ENCODE results near the gene NBAS.
"Not testable (repeated sequence)": the region's sequence is repeated elsewhere in the genome, so short reads cannot be mapped to it uniquely, and the experiment has no call there.

The NBAS gene

DNA sequence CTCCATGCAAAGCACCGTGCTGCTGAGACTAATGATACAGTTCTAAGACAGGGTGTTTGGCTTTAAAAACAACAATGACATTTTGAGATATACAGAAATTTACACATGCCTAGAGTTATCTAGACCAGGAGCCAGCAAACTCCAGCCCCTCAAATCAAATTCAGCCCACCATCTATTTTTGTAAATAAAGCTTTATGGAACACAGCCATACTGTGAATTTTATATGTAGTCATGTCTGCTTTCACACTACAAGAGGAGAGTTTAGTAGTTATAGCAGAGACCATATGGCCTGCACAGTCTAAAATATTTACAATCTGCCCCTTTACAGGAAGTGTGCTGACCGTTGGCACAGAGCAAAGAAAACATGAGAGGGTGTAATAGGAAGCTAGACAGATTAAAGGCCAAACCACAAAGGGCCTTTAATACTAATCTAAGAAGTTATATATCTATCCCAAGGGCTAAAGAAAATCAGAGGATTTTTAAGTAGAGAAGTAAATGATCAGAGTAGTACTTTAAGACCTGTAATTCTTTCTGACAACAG is 39.4 kb downstream of the NBAS start:
- in situ Hi-C loops (cut with HindIII; ENCODE audit: low sequenced_read_pairs): no loop called here
- DNase-seq (ENCODE audit: low read depth): no peak
- TF ChIP-seq, protein P1, sequence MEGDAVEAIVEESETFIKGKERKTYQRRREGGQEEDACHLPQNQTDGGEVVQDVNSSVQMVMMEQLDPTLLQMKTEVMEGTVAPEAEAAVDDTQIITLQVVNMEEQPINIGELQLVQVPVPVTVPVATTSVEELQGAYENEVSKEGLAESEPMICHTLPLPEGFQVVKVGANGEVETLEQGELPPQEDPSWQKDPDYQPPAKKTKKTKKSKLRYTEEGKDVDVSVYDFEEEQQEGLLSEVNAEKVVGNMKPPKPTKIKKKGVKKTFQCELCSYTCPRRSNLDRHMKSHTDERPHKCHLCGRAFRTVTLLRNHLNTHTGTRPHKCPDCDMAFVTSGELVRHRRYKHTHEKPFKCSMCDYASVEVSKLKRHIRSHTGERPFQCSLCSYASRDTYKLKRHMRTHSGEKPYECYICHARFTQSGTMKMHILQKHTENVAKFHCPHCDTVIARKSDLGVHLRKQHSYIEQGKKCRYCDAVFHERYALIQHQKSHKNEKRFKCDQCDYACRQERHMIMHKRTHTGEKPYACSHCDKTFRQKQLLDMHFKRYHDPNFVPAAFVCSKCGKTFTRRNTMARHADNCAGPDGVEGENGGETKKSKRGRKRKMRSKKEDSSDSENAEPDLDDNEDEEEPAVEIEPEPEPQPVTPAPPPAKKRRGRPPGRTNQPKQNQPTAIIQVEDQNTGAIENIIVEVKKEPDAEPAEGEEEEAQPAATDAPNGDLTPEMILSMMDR (IDR thresholded peaks at IDR 0.05; ENCODE audit: low read depth, low read length, missing control alignments): no peak
- no peak overlapping the region for H3K4me3 ChIP-seq (ENCODE audit: low read depth, low read length)

DNA sequence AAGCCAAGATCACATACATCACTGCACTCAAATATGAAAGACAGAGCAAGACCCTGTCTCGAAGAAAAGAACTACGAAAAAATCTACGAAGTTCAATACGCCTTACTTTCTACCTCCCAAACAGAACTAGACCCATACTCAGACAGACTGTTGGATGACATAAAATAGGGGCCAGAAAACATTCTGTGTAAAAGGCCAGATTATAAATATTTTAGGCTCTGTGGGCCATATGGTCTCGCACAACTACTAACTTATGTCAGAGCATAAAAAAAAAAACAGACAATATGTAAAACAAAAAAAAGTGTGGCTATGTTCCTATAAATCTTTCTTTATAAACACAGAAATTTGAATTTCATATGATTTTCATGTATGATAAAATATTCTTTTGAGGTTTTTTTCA is 40.8 kb downstream of the NBAS start:
- no peak overlapping the region for H3K4me3 ChIP-seq (ENCODE audit: low read depth, low read length)
- no peak for DNase-seq (ENCODE audit: low read depth)
- TF ChIP-seq, protein P1 (IDR thresholded peaks at IDR 0.05; ENCODE audit: low read depth, low read length, missing control alignments): no peak
- in situ Hi-C loops (cut with HindIII; ENCODE audit: low sequenced_read_pairs): no loop called here

DNA sequence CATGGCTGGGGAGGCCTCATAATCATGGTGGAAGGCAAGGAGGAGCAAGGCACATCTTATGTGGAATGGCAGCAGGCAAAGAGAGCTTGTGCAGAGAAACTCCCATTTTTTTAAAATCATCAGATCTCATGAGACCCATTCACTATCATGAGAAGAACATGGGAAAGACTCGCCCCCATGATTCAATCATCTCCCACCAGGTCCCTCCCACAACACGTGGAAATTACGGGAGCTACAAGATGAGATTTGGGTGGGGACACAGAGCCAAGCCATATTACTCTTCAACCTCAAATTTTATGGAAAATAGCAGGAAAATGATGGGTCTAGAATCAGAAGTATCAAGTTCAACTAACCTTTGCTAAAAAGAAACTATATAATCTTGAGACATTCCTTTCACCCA is 42.4 kb downstream of the NBAS start:
- in situ Hi-C loops (cut with HindIII; ENCODE audit: low sequenced_read_pairs); H3K4me3 ChIP-seq (ENCODE audit: low read depth, low read length); DNase-seq (ENCODE audit: low read depth): not testable (repeated sequence)

DNA sequence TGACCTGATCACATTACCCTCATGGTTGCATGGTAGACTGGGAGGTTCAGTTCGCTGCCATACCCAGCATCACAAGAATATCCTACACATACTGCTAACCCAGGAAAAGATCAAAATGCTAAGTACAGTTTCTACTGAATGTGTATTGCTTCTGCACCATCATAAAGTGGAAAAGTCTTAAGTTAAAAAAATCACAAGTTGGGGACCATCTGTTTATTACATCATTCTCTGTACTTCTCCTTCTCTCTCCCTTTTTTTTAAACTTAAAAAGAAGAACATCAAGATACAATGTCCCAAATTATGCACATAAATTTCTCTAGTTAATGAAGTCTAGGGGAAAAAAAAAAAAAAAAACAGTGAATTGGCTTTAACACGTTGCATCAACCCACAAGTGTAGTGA is 43.3 kb downstream of the NBAS start:
- no peak overlapping the region for H3K4me3 ChIP-seq (ENCODE audit: low read depth, low read length)
- TF ChIP-seq, protein P1 (IDR thresholded peaks at IDR 0.05; ENCODE audit: low read depth, low read length, missing control alignments): no peak
- in situ Hi-C loops (cut with HindIII; ENCODE audit: low sequenced_read_pairs): no loop called here

DNA sequence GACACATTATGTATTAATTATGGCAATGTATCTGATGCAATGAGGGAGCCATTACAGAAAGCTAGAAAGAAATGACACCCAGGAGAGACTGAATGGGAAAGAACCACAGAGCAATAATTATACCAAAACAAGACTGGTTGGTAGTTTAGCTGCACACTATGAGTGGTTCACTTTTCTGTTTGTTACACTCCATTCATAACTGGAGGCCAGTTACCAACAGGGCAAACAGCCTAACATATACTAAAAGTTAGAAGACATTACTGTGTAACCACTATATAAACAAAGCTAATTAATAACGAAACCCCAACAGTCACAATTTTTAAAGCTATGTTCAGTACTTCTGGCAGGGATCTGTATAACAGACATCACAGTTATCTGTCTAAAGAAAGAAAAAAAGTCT is 49.4 kb downstream of the NBAS start:
- in situ Hi-C loops (cut with HindIII; ENCODE audit: low sequenced_read_pairs): no loop called here
- TF ChIP-seq, protein P1 (IDR thresholded peaks at IDR 0.05; ENCODE audit: low read depth, low read length, missing control alignments): no peak
- DNase-seq (ENCODE audit: low read depth): no peak
- no peak overlapping the region for H3K4me3 ChIP-seq (ENCODE audit: low read depth, low read length)

More for the DNA sequence above, 43.3 kb downstream of the NBAS start:
- DNase-seq (ENCODE audit: low read depth): no peak

DNA sequence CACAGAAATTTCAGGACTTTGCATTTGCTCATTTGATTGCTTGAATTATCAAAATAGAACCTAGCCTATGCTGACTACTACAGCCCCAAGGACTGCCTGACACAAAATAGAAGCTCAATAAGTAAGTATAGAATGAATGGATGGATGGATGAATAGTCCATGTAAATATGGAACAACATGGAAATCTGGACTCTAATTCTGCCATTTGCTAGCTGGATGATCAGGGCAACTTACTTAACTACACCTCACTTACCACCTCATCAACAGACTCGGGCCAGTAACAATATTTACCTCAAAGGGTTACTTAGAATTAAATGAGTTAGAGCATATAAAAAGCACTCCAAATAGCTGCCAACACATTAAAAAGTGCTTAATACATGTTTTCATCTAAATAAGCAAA is 50.6 kb downstream of the NBAS start:
- DNase-seq (ENCODE audit: low read depth): no peak
- TF ChIP-seq, protein P1 (IDR thresholded peaks at IDR 0.05; ENCODE audit: low read depth, low read length, missing control alignments): no peak
- no peak overlapping the region for H3K4me3 ChIP-seq (ENCODE audit: low read depth, low read length)
- in situ Hi-C loops (cut with HindIII; ENCODE audit: low sequenced_read_pairs): no loop called here

DNA sequence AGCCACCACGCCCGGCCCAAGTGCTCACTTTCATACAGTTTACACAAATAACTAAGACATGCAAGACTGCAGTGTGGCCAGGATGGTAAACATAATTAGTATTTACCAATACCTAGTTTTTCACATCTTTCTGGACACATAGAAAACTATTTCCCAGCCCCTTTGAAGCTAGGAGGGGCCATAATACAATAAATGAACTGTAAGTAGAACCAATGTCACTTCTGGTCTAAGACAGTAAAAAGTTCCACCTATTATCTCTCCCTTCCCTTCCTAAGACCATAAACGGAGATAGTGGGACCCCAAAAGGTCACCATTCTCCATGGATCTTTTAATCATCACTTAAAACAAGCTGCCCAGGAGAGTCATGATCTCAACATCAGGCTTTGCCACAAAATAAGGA is 51.0 kb downstream of the NBAS start:
- H3K4me3 ChIP-seq (ENCODE audit: low read depth, low read length): no peak overlapping the region
- in situ Hi-C loops (cut with HindIII; ENCODE audit: low sequenced_read_pairs): no loop called here
- TF ChIP-seq, protein P1 (IDR thresholded peaks at IDR 0.05; ENCODE audit: low read depth, low read length, missing control alignments): no peak
- DNase-seq (ENCODE audit: low read depth): no peak
